Neural crest cell (in vitro differentiated cells): Measurements from ENCODE around the gene SNAPC2. TPM values are rescaled to one million over a fixed set of nuclear protein-coding genes. Genes with fewer than 3 reads are reported as not detected.

Experiments
- DNase-seq: peaks from one replicate; pipeline ENCODE4 v3.0.0; 2021; ENCODE audit warnings: low read depth, mixed read lengths, low spot score
- H3K27ac Mint-ChIP-seq: one replicate; pipeline ENCODE4 v1.8.0; 2021; ENCODE audit warnings: mild to moderate bottlenecking, mixed read lengths; ENCODE audit not compliant: unreplicated experiment
- H3K27me3 Mint-ChIP-seq: 2 replicates; pipeline ENCODE4 v1.8.0; 2021; ENCODE audit warnings: low read depth, mild to moderate bottlenecking, mixed read lengths
- H3K36me3 Mint-ChIP-seq: 2 replicates; pipeline ENCODE4 v1.8.0; 2021; ENCODE audit warnings: low read depth, mild to moderate bottlenecking, mixed read lengths
- H3K4me1 Mint-ChIP-seq: 2 replicates; pipeline ENCODE4 v1.8.0; 2021; ENCODE audit warnings: mixed read lengths
- H3K4me3 Mint-ChIP-seq: one replicate; pipeline ENCODE4 v1.8.0; 2021; ENCODE audit warnings: mild to moderate bottlenecking, mixed read lengths
- H3K9me3 Mint-ChIP-seq: 2 replicates; pipeline ENCODE4 v1.8.0; 2021; ENCODE audit warnings: mixed read lengths
- total RNA-seq: library from RNA; stranded (reverse); gene quantifications from 2 replicates; pipeline ENCODE4 v1.2.1, GENCODE V29; 2021
- TF ChIP-seq, protein P1 (sequence below): fragments of 200-600 bp; sonication (generic); conservative IDR thresholded peaks from 2 replicates; pipeline ENCODE4 v1.5.0; 2021; ENCODE audit warnings: antibody characterized with exemption, mild to moderate bottlenecking

The SNAPC2 gene
- total RNA-seq, 1 donor from 2014 or later: 19.1 TPM

DNA sequence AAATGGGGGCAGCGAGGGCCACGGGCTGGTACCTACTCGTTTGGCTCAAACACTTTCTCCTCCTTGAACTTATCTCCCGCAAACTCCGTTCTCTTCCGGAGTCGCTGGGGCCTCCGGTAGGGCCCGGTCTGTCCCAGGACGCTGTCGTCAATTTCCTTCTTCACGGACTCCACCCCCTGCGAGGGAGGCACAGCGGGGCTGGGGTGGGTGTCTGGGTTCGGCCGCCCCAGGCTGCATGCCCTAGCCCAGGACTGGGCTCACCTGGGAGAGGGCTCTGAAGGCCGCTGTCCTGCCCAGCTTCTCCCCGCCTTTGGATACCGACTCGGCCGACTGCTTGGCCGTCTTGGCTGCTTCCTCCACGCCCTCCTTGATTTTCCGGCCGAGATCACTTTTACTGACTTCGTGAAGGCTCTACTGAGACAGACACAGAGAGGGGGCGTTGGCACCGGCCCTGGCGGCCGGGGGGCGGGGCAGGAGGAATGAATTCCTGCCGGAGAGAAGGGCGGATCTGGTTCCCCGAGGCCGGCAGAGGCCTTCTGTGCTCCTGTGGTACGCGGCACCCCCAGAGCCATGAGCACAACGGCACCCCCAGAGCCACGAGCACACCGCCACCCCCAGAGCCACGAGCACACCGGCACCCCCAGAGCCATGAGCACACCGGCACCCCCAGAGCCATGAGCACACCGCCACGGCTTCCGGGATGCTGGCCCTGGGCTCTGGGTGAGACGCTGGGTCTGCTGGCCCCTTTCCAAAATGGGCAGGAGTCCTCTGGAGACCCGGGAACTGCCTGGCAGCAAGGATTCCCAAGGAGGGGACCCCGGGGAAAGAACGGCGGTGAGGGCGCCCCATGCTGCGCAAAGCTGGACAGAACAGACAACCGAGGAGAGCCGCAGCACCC, 13.9 kb downstream of the SNAPC2 start:
- no peak overlapping the region for H3K4me3 Mint-ChIP-seq
- no peaks in the 10 kb centered on the region for H3K9me3 Mint-ChIP-seq

DNA sequence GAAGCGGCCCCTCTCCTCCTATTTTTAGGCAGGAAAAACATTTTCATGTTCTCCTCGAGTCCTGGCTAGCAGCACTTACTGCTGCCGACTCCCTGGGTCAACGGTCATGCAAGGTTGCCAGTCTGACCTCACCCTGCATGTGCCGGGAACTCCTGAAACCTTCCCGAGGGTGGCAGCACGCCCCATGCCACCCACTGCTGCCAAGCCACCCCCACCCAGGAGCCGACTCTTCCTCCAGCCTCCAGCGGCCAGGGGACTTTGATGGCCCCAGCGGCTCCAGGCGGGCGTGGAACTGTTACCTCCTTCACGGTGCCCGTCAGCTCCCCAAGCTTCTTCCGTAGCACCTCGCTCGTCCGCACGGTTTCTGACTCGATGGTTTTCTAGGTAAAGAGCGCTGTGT, 14.6 kb downstream of the SNAPC2 start:
- peaks cover 2% of the 10 kb centered on the region for H3K36me3 Mint-ChIP-seq
- H3K9me3 Mint-ChIP-seq: no peaks in the 10 kb centered on the region
- no peaks in the 10 kb centered on the region for H3K4me1 Mint-ChIP-seq
- no peak for DNase-seq
- no peak overlapping the region for H3K4me3 Mint-ChIP-seq
- H3K27me3 Mint-ChIP-seq: no peaks in the 10 kb centered on the region
- no peak overlapping the region for H3K27ac Mint-ChIP-seq
- TF ChIP-seq, protein P1, sequence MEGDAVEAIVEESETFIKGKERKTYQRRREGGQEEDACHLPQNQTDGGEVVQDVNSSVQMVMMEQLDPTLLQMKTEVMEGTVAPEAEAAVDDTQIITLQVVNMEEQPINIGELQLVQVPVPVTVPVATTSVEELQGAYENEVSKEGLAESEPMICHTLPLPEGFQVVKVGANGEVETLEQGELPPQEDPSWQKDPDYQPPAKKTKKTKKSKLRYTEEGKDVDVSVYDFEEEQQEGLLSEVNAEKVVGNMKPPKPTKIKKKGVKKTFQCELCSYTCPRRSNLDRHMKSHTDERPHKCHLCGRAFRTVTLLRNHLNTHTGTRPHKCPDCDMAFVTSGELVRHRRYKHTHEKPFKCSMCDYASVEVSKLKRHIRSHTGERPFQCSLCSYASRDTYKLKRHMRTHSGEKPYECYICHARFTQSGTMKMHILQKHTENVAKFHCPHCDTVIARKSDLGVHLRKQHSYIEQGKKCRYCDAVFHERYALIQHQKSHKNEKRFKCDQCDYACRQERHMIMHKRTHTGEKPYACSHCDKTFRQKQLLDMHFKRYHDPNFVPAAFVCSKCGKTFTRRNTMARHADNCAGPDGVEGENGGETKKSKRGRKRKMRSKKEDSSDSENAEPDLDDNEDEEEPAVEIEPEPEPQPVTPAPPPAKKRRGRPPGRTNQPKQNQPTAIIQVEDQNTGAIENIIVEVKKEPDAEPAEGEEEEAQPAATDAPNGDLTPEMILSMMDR: no peak

More for the DNA sequence above, 13.9 kb downstream of the SNAPC2 start:
- Mint-ChIP-seq H3K27ac (no peak overlapping the region), H3K27me3 (no peaks in the 10 kb centered on the region), H3K36me3 (peaks cover 2% of the 10 kb centered on the region), H3K4me1 (peaks cover 2% of the 10 kb centered on the region)
- TF ChIP-seq, protein P1: peak; percentile 7
- no peak for DNase-seq

DNA sequence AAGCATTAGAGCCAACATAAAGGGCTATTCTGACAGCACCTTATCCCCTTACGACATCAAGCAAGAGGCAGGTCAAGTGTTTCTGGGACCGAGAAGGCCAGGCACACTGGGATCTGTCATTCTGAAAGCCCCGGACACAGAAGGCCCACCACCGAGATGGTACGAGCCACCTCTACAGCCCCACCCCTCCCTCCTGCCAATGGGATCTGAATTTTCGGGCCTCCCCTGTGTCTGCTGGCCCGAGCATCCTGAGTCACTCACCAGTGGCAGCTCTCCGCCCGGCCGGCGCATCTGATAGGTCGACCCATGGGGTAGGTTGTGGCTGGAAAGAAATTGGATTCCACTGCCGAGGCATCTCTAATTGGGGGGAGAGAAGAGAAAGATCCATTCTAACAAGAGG, 20.7 kb downstream of the SNAPC2 start:
- no peak for DNase-seq
- H3K4me3 Mint-ChIP-seq: peak overlapping the region; percentile 77
- TF ChIP-seq, protein P1: no peak
- no peak overlapping the region for H3K27ac Mint-ChIP-seq
- H3K27me3 Mint-ChIP-seq: no peaks in the 10 kb centered on the region
- peaks cover 24% of the 10 kb centered on the region for H3K4me1 Mint-ChIP-seq
- H3K36me3 Mint-ChIP-seq: peaks cover 6% of the 10 kb centered on the region
- H3K9me3 Mint-ChIP-seq: no peaks in the 10 kb centered on the region

DNA sequence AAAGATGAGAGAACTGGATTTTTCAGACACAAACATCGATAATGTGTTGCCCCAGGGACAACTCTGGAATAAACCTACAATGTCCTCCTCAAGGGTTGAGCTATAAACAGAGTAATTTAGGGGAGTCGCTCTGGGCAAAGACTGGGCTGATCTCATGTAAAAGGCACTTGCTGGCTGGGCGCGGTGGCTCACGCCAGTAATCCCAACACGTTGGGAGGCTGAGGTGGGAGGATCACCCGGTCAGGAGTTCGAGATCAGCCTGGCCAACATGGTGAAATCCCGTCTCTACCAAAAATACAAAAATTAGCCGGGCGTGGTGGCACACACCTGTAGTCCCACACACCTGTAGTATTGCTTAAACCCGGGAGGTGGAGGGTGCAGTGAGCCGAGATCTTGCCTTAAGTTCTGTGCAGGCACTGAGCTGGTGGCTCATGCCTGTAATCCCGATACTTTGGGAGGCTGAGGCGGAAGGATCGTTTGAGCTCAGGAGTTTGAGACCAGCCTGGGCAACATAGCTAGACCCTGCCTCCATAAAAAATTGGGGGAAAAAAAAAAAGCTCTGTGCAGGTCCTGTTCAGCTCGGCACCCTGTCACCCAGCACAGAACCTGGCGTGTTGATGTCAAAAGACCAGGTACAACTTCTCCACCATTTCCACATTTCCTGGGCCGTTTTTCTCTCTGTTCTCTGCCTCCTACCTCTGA, 21.9 kb downstream of the SNAPC2 start:
- Mint-ChIP-seq H3K36me3 (peaks cover 6% of the 10 kb centered on the region), H3K27ac (peak overlapping the region; percentile 12), H3K27me3 (no peaks in the 10 kb centered on the region), H3K4me1 (peaks cover 24% of the 10 kb centered on the region), H3K4me3 (peak overlapping the region; percentile 90), H3K9me3 (no peaks in the 10 kb centered on the region)
- DNase-seq: no peak
- TF ChIP-seq, protein P1: no peak

DNA sequence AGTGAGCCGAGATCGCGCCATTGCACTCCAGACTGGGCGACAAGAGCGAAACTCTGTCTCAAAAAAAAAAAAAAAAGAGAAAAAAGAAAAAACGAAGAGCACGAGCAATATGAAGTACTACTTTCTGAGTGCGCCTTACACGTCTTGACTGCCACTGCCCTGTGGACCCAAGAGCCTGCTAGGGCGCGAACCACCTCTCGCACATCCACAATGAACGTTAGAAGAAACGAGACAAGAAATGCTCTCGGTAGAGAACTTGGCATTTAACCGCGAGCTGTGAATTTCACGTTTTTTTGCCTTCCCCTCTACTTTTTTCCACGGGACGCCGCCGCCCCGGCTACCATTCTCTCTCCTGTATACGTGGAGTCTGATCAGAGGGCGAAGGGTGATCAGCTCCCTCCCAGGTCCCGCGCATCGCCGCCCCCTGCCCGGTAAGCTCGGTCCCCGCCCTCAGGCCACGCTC, 22.9 kb downstream of the SNAPC2 start:
- TF ChIP-seq, protein P1: no peak
- peaks cover 6% of the 10 kb centered on the region for H3K36me3 Mint-ChIP-seq
- H3K27ac Mint-ChIP-seq: peak overlapping the region; percentile 99
- H3K4me1 Mint-ChIP-seq: peaks cover 24% of the 10 kb centered on the region
- no peaks in the 10 kb centered on the region for H3K9me3 Mint-ChIP-seq
- H3K4me3 Mint-ChIP-seq: peak overlapping the region; percentile 90
- DNase-seq: no peak
- no peaks in the 10 kb centered on the region for H3K27me3 Mint-ChIP-seq
